ENCODE results near the gene PCGF6. TPM values are rescaled to one million over a fixed set of nuclear protein-coding genes. Genes with fewer than 3 reads are reported as not detected.

Gene PCGF6
- polyA plus RNA-seq, 1 experiment, result 3.5 TPM

GRCh38 chr10:103353281-103353680 lies 2.3 kb upstream of the PCGF6 start:
- Histone ChIP-seq H3K4me3 (ENCODE audit: low read depth, low read length) (no peak overlapping the region), H3K27me3 (ENCODE audit: control insufficient read depth, insufficient read depth, low read length) (no peaks in the 10 kb centered on the region), H3K36me3 (ENCODE audit: control insufficient read depth, insufficient read depth, low read length) (no peaks in the 10 kb centered on the region)
- TF ChIP-seq CTCF (IDR thresholded peaks at IDR 0.05; ENCODE audit: insufficient read depth, low read depth, low read length), result no peak
- POLR2A ChIA-PET, result no interaction called here
- CTCF ChIA-PET, result no interaction called here
- no peak for DNase-seq (ENCODE audit: low read depth)

GRCh38 chr10:103350175-103350516 lies 794 bp downstream of the PCGF6 start:
- no peak for DNase-seq (ENCODE audit: low read depth)
- TF ChIP-seq CTCF (IDR thresholded peaks at IDR 0.05; ENCODE audit: insufficient read depth, low read depth, low read length), result no peak
- H3K27me3 ChIP-seq (ENCODE audit: control insufficient read depth, insufficient read depth, low read length), result no peaks in the 10 kb centered on the region
- ChIA-PET POLR2A (no interaction called here), CTCF (interaction anchor here (2.0 kb wide), 1 partner anchor 16 kb away, joined by 12 read pairs; no protein-coding TSS in a partner anchor)
- peaks cover 2% of the 10 kb centered on the region for H3K36me3 ChIP-seq (ENCODE audit: control insufficient read depth, insufficient read depth, low read length)
- peak overlapping the region; percentile 74 for H3K4me3 ChIP-seq (ENCODE audit: low read depth, low read length)

GRCh38 chr10:103336370-103336769 lies 14.6 kb downstream of the PCGF6 start:
- Histone ChIP-seq H3K36me3 (ENCODE audit: control insufficient read depth, insufficient read depth, low read length) (peaks cover 5% of the 10 kb centered on the region), H3K4me3 (ENCODE audit: low read depth, low read length) (no peak overlapping the region), H3K27me3 (ENCODE audit: control insufficient read depth, insufficient read depth, low read length) (no peaks in the 10 kb centered on the region)
- CTCF ChIA-PET, result interaction anchor here (0.8 kb wide), 1 partner anchor 92 kb away, joined by 3 read pairs; no protein-coding TSS in a partner anchor
- POLR2A ChIA-PET, result no interaction called here
- no peak for TF ChIP-seq CTCF (IDR thresholded peaks at IDR 0.05; ENCODE audit: insufficient read depth, low read depth, low read length)
- no peak for DNase-seq (ENCODE audit: low read depth)

- DNase-seq (ENCODE audit: low read depth), result no peak
- no peak for TF ChIP-seq CTCF (IDR thresholded peaks at IDR 0.05; ENCODE audit: insufficient read depth, low read depth, low read length)
- Histone ChIP-seq H3K4me3 (ENCODE audit: low read depth, low read length) (no peak overlapping the region), H3K27me3 (ENCODE audit: control insufficient read depth, insufficient read depth, low read length) (no peaks in the 10 kb centered on the region), H3K36me3 (ENCODE audit: control insufficient read depth, insufficient read depth, low read length) (peaks cover 5% of the 10 kb centered on the region)
- CTCF ChIA-PET, result interaction anchor here (0.5 to 3.1 kb wide), 15 partner anchors 8 to 499 kb away, joined by 3 to 19 read pairs (median 5); partner anchors contain the start of genes CNNM2, PCGF6 and RPEL1
- POLR2A ChIA-PET, result no interaction called here
Measured at GRCh38 chr10:103334567-103334966, 16.4 kb downstream of the PCGF6 start.

GRCh38 chr10:103333934-103334520 lies 16.9 kb downstream of the PCGF6 start:
- POLR2A ChIA-PET, result no interaction called here
- peak; percentile 54 for TF ChIP-seq CTCF (IDR thresholded peaks at IDR 0.05; ENCODE audit: insufficient read depth, low read depth, low read length)
- Histone ChIP-seq H3K4me3 (ENCODE audit: low read depth, low read length) (no peak overlapping the region), H3K36me3 (ENCODE audit: control insufficient read depth, insufficient read depth, low read length) (peaks cover 4% of the 10 kb centered on the region), H3K27me3 (ENCODE audit: control insufficient read depth, insufficient read depth, low read length) (no peaks in the 10 kb centered on the region)
- CTCF ChIA-PET, result interaction anchor here (0.5 to 3.1 kb wide), 20 partner anchors 8 to 499 kb away, joined by 3 to 19 read pairs (median 5); partner anchors contain the start of genes CNNM2, PCGF6 and RPEL1
- no peak for DNase-seq (ENCODE audit: low read depth)

All from BJ (cell line).